Daoy (cell line): ENCODE data around the gene KCNIP1. TPM values are rescaled to one million over a fixed set of nuclear protein-coding genes. Genes with fewer than 3 reads are reported as not detected.
A peak's percentile ranks its signal among the peaks of the same experiment; 100 is the strongest.

Experiments used
- DNase-seq: peaks from one replicate; pipeline ENCODE4 v3.0.0-alpha.2; 2015; ENCODE audit warnings: low read depth
- total RNA-seq: library from RNA; depleted of rRNA; stranded (reverse); fragments of >200 nt; shearing (Covaris generic); gene quantifications from 2 replicates; pipeline ENCODE4 v1.2.3, GENCODE V29; 2014

KCNIP1 gene
- total RNA-seq, 1 experiment from 2014 or later, result 1.9 TPM

DNA sequence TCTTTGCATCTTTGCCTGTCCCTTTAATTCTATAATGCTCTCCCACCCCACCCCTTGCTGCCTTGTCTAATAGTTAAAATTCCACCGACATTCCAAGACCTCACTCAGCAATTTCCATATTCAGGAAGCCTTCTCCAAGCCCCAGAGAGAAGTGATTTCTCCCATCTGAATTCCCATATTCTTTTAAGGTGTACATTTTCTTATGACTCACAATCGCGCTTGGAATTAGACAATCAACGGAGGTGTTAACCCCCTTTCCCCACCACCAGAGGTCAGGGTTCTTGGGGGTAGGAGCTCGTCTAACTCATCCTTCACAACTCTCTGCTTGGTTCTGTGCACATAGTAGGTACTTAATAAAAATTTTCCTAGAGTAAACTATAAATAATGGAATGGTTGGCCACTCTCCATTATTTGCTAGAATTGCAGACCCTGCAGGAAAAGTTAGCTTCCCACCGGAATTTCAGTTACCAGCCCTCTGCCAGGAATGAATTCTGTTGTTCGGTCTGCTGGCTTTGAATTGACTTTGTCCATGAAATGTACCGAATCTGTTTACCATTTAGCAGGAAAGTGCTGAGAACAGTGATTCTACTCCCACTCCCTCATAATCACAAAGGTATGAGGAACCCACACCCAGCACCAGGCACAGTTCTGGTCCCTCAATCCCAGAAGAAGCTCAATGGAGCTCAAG, 5.0 kb downstream of the KCNIP1 start:
- DNase-seq, result no peak

DNA sequence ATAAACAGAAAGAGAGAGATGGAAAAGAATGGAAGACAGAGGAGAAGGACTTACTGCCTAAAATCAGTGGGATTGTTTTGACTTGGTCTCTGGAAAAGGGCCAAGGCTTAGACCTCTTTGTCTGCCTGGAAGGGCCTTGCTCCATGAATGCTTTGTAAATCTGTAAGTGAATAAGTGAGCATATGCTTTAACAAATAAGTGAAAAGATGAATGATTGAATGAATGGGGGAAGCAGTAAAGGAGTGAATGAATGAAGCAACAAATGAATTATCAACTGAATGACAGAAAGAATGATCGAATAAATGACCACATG, 5.5 kb downstream of the KCNIP1 start:
- no peak for DNase-seq

DNA sequence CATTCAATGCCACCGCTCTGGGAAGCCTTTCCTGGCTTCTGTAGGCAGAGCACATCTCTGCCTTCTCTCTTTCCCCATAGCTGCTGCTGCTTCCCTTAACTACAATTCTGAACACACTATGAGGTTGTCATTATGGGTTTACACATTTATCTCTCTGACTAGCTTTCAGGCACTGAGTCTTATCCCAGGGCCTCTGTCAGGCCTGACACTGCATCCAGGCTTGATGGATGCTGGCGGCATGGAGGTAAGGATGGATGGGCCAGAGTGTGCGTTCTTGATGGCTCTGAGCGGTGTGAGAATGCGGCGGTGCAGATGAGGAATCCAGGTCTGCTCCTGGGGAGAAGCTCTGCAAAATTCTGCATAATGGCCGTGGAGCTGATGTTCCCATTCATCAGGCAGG, 6.3 kb downstream of the KCNIP1 start:
- DNase-seq, result no peak

DNA sequence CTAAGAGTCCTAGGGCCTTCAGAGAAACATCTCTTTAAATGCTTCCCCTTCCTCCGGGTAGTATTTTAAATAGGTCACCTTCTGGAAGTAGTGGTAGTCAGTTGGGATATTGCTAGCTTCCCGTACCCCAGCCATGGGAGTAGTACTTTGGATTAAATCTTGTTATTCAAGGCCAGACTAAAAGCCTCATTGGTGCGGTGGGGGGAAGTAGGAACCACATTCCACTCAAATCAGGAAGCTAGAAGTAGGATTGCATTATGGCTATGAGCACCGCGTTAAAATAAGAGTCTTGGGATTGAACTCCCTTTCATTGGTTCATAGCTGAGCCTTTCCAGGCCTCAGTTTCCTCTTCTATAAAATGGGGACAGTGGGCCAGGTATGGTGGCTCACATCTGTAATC, 6.7 kb downstream of the KCNIP1 start:
- no peak for DNase-seq

DNA sequence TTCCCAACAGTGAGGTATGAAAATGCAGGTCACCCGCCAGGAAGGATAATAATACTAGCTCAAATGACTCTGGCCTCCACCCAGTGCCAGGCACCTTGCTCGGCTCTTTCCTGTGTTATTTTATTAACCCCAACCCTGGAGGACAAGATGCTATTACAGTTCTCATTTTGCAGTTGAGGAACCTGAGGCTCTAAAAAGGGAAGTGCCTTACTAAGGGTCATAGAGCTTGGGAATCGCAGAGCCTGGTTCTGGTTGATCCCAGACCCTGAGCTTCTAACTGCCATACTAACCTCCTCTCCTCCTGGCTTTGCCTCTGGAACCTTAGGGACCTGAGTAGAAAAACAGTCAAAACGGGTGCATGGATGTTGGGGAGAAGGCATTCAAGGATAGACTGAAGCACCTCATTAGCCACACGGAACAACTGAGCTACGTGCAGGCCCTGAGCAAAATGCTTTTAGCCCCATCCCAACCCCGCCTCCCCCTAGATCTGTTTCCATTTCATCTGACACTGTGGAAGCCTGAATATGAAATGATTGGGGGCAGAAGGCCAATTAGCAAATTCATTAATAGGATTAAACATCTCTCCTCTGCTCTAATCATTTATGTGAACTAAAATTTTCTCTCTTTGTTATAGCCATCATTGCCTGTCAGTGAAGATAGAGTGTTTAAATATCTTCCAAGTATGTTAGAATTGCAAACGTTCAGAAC, 7.9 kb downstream of the KCNIP1 start:
- DNase-seq, result no peak

DNA sequence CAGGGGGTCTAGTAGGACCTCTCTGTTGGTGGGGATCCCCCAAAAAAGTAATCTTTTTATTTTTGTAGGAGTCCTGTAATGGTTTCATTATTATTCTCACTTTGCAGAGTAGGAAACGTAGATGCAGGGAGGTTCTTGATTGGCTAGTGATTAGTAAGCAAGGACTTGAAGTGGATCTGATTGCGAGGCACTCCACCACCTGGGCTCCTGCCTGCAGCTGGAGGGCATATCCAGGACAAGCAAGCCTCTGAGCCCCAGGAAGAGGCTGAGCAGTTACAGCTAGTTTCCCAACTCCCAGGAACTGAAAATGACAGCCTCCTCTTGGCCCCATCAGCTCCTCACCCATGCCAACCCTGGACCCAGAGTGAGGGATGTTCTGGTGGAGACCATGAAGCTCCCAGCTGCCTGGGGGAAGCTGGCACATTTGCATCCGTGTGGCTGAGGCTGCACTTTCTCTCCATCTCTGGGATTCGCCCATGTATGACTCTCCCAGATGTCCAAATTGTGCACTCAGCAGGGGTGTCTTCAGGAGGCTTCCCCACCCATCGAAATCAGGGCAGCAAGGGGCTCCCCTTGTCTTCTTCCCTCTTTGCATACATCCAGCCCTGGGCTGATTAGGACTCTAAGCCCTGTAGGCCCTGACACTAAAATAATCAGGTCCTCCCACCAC, 10.2 kb downstream of the KCNIP1 start:
- DNase-seq, result no peak

DNA sequence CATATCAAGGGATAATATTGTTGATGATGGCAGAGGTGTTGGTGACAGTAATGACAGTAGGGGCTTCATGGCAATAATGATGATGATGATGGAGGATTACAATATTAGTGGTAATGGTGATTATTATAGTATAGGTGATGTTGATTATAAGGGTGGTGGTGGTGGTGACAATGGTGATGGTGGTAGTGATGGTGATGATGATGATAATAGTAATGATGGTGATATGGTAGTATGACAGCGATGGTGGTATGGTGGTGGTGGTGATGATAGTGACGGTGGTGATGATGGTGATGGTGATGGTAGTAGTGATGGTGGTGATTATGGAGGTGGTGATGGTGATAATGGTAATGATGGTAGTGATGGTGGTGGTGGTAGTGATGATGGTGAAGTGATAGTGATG, 13.6 kb downstream of the KCNIP1 start:
- no peak for DNase-seq

DNA sequence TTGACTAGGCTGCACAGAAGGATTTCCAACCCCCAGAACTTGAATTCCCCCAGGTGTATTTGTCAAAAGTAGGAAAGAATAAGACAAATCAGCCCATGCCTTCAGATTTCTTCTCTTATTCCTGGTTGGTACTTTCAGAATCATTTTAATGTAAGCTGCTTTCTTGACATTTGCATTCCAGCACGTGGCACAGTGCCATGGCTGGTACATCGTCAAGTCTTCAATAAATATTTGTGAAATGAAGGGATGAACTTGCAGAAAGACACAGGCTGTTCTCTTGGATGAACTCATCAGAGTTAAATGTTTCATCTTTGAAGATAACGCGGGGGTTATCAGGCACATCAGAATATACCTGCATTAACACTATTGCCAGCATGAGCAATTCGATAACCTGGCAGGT, 14.5 kb downstream of the KCNIP1 start:
- no peak for DNase-seq

DNA sequence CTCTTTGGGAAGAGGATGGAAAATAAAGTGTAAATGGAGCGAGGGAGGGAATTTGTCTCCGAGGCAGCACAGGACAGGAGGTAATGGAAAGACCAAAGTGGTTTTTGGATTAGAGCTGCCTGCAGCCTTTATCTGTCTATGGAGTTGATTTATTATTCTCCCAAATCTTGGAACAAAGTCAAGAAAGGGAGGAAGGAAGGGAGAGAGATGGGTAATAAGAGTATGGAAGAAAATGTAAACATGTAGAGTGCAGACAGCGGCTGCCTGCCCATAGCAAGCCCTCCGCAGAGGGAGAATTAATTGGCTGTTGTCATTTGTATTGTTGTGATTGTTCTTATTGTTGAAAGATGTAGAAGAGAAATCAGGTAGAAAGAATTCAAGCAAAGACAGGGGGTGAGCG, 15.7 kb downstream of the KCNIP1 start:
- no peak for DNase-seq

DNA sequence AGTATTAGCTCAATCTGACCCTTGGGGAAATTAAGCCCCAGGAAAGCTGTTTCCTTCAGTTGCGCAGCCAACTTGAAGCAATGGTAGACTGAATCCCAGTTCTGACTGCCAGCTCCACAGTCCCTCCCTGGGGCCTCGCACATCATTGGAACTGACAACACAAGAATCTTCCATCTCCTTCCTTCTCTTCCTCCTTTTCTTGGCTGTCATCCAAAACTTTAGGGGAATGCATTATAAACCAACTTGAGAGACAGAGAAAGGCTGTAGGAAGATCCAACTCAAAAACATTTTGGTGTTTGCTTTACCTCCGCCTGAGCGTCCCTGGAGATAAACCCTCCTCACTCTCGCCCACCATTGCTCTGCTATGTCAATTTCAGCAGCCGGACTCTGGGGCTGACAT, 16.6 kb downstream of the KCNIP1 start:
- no peak for DNase-seq

DNA sequence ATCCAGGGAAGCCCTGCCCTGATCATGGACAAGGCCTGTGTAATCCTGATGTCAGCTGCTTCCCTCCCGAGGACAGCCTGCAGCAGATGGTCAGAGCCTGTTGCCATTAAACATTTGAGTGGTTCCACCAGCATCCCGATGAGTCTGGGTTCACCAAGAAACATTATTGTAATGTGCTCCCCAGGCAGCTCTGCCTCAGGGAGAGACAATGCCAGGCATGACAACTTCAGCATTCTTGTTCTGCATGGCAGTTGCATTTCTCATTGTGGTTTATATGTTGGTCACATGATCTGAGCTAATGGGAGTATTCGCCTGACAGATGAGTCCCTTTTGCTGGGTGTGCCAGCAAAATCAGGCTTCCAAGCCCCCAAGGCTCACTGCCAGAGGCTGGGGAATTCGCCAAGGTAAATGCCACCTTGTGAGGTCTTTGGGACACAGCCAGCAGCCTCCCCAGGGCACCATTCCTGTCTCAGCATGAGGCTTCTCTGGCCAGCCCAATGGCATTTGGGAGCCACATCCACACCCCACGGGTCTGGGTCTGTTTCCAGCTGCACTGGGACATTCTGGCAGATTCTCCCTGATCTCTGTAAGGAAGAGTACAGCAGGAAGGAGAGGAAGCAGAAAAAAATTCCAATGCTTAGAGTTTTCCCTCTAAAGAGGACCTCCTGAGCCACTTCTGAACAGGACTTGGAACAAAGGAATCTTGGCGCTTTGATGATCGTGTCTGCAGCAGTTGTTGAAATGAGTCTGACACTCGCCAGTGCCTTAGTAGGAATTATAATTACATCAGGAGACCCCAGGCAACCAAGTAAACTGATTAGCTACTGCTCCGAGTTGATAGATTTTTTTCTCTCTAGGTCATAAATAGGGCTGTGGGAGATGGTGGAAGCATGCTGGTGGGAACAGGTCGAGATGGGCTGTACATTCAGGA, 18.7 kb downstream of the KCNIP1 start:
- peak; percentile 90 for DNase-seq

DNA sequence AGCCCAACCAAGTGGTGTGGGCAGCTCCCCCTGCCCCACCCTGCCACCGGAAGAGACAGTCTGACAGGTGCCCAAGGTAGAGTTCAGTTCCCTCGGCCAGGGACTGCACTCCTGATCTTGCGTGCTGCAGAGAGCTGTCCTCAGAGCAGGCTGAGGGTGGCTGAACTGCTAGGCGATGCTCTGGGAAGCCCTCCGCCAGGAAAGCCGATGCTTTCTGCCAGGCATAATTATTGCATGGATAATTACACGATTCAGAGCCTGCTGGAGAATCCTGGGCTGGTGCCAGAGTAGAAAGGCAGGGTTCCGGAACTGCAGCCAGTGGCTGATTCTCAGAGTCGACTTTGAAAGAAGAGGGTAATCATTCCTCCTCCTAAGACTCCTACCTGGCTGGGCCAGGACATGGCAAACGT, 19.3 kb downstream of the KCNIP1 start:
- peak; percentile 45 for DNase-seq

DNA sequence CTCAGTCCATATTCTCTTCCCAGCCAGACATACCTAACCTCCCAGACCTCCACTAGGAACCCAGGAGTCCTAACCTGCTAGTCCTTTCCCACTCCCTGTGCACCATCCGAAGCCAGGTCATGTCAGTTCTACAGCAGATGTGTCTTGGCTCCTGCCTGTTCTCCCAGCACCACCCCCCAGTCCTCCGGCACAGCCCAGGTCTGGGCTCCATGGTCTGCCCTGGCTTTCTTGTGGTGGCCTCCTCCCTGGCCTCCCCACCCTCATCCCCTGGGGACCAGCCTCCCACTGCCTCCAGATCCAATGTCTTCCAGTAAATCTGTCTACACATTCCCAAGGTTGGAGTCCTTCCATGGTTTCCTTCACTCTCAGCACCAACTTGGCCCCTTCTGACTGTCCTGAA, 20.0 kb downstream of the KCNIP1 start:
- DNase-seq, result no peak

DNA sequence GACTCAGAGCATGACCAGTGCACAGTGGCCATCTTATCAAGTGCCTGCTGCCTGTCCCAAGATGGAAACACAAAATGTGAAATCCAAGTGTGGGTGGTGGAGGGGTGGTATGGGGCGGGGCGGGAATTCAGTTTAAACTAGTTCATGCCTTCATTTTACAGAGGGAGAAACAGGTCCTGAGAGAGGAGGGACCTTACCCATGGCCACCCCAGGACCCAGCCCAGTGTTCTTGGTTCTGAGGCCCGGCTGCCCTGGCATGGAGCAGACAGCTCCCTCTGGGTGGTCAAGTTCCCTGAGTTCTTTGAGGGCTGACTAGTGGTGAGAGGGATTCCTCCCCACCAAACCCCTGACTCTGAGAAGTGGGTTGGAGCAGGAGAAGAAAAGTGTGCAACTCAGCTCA, 20.8 kb downstream of the KCNIP1 start:
- DNase-seq, result no peak

DNA sequence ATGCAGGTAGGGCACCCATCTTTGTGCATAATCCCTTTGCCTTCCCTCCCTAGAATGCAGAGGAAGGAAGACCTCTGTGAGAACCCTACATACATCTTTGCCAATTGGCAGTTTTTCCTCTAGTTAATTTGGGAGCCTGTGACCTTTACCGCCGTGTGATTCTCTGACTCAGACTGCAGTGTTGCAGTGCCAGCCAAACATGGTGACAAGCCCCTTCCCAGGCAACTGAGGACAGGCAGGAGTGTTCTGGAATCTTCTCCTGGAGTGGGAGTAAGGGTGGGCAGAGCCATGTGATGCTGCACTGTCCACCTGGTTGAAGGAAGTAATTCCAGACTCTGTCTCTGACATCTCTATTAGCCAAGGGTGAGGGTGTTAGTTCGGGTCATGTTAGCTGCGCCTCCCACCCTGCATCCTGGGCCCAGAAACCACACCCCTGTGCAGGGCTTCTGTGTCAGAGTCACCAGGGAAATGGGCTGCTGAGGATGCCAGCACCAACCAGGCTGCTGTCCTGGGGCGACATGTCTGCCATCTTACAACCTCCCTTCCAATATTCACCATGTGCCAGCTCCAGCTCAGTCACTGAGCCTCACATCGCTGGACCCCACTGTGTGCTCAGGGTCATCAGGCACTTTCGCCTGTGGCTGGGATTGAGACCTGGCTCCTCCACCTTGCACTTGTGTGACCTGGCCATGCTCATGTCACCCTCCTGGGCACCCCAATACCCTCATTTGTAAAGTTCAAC, 21.8 kb downstream of the KCNIP1 start:
- no peak for DNase-seq

DNA sequence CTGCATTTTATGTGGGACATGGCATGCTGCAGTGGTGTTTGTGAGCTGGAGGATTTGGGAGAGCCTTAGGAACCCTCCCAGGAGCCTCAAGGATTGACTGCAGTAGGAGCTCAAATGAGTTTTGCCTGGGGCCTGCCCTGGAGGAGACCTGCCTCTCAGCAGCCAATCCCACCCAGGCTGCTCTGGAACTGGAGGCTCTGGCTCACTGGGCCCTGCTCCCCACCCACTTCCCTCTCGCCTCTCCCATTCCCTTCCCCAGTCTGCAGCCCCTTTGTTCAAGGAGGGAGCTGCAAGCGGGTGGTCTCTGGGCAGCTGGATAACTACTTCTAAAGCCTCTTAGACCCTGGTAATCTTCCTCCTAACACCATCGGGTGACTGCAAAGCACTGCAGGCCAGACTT, 24.2 kb downstream of the KCNIP1 start:
- no peak for DNase-seq

DNA sequence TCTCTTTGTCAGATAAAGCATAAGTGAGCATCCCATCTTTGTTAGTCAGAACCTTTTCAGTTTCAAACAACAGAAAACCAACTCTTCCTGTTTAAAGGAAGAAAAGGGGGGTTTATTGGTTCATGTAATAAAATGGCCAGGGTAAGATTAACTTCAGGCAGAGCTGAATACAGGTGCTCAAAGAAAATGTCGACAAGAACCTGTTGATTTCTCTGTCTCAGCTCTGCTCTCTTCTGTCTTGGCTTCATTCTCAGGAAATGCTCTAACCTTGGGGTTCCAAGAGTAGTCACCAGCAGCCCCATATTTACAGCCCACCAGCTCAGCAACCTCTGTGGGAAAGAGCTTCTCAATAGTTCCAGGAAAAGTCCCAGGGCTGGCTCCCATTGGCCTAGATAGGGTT, 25.2 kb downstream of the KCNIP1 start:
- no peak for DNase-seq

DNA sequence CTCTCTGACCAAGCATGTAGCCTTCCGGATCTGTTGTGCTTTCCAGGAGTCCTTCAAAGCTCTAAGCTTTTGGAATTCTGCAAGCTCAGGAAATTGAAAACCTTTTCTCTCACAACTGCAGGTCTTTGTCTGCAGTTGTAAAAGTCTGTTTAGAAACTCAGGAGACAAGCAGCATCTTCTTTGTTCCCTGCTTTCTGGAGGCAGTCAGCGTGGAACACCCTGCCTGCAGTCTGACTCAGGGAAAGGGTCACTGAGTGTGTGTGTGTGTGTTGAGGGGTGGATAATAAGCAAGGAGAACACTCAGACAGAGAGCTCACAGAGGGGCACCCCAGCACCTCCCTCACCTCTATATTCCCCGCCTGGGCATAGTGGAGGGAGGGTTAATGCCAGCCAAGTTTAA, 29.1 kb downstream of the KCNIP1 start:
- DNase-seq, result no peak

DNA sequence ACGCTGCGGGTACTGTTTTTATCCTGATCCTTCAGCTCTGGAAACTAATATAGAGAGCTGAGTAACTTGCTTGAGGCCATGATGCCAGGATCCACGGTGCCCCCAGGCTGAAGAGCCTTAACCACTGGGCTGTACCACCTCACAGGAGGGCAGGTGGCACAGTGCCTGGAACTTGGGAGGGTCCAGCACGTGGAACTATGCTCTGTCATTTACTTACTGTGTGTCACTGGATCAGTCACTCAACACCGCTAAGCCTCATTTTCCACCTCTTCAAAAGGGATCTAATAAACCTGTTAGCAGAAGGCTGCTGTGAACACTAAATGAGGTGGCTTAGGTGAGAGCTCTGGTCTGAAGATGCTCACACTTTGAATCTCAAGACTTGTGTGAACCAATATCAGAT, 29.6 kb downstream of the KCNIP1 start:
- no peak for DNase-seq

DNA sequence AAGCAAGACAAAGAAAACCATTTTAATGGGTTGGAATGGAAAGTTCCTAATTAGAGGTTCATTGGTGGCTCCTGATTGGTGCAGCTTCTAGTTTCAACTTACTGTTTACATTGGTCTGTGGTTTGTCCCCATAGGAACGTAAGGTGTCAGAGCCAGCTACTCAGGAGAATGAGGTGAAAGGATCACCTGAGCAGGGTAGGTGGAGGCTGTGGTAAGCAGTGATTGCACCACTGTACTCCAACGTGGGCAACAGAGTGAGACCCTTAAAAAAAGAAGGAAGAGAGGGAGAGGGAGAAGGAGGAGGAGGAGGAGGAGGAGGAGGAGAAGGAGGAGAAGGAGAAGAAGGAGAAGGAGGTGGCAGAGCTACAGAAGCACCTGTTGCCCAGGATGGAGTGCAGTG, 30.4 kb downstream of the KCNIP1 start:
- peak; percentile 29 for DNase-seq

DNA sequence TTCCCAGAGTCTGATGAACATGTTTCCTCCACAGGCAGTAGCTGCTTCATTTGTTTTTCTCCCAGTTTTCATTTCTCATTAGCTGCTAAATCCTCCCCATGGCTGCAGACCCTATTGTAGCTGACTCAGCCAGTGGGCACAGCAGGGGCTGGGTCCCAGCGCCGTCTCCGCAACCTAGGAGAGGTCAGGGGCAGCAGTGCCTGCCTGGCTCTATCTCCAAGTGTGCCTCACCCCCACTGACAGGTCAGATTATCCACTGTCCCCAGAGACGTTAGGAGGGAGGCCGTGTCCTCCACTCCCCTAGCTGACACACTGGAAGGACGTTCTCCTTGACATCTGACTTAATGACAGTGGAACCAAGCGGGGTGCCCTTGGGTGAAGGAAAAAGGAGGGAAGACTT, 31.1 kb downstream of the KCNIP1 start:
- DNase-seq, result no peak

DNA sequence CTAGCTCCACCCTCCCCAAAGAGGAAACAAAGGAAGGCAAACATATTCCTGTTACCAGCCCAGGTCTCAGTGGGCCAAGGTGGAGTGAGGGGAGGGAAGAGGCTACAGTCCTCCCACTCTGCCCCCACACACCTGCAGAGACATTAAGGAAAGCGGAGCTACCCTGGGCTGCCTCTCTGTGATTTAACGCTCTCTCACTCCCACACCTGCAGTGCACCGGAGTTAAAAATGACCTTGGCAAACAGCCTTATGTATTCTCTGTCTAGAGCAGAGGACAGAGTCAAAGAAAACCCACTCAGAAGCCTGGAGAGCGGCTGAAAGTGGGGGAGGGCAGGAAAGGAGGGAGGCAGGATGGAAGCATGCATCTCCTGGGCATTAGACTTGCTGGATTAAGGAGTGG, 32.7 kb downstream of the KCNIP1 start:
- DNase-seq, result no peak
